B cell (primary cell): Measurements from ENCODE around the gene GGT7. TPM values are rescaled to one million over a fixed set of nuclear protein-coding genes. Genes with fewer than 3 reads are reported as not detected.

ENCODE experiments used
- ATAC-seq: fragments of 200-7000 bp; cut with Tn5 transposase; one replicate; pipeline ENCODE4 v1.10.0; 2021; ENCODE audit warnings: low read depth, mild to moderate bottlenecking, moderate number of reproducible peaks, moderate library complexity
- CTCF ChIA-PET: fragments of 350-600 bp; sonication (Branson Sonifier 250); formaldehyde crosslinking; loops from one replicate; lab custom pipeline; 2021; ENCODE audit warnings: antibody characterized with exemption, inconsistent platforms; lab: Charles Lee
- POLR2A ChIA-PET: fragments of 350-600 bp; sonication (Branson Sonifier 250); formaldehyde crosslinking; loops from one replicate; lab custom pipeline; 2021; ENCODE audit warnings: antibody characterized with exemption; lab: Charles Lee
- DNase-seq: peaks from one replicate; pipeline ENCODE4 v3.0.0; 2013
- H2AFZ ChIP-seq: 2 replicates; pipeline ENCODE4 v1.6.1; 2012; ENCODE audit warnings: mild to moderate bottlenecking, low read depth, low read length; ENCODE audit not compliant: insufficient read depth, poor library complexity, severe bottlenecking
- H3K27ac ChIP-seq, 2 donors: 1 replicate in 1 of 2; 2 replicates in 1 of 2; pipeline ENCODE4 v1.5.1; 2012 to 2013; ENCODE audit warnings: low read length in 2 of 2, mild to moderate bottlenecking in 2 of 2, moderate library complexity in 1 of 2
- H3K27me3 ChIP-seq, 4 experiments: fragments of 200-600 bp in 1 of 4; sonication (generic) in 1 of 4; replicated peaks in 1 of 4; 1 replicate in 2 of 4; 2 replicates in 2 of 4; pipeline versions ENCODE4 v1.6.1 to v1.7.0; 2013 to 2016; ENCODE audit warnings: low read length in 3 of 4, mild to moderate bottlenecking in 2 of 4, mixed read lengths in 1 of 4, moderate library complexity in 1 of 4; ENCODE audit not compliant: insufficient read depth in 4 of 4, control insufficient read depth in 3 of 4; ENCODE audit errors: control extremely low read depth in 1 of 4
- H3K36me3 ChIP-seq, 2 experiments: replicated peaks in 1 of 2; 1 replicate in 1 of 2; 2 replicates in 1 of 2; pipeline versions ENCODE4 v1.6.1 to v1.7.1; 2013; ENCODE audit warnings: low read length in 1 of 2; ENCODE audit not compliant: insufficient read depth in 2 of 2, control insufficient read depth in 1 of 2; ENCODE audit errors: control extremely low read depth in 1 of 2, extremely low read depth in 1 of 2
- H3K4me1 ChIP-seq, 2 donors: fragments of 200-600 bp in 1 of 2; sonication (generic) in 1 of 2; 1 replicate in 1 of 2; 2 replicates in 1 of 2; pipeline versions ENCODE4 v1.5.1 to v1.6.1; 2013 to 2017; ENCODE audit warnings: low read length in 2 of 2; ENCODE audit not compliant: control insufficient read depth in 2 of 2, insufficient read depth in 2 of 2
- H3K4me2 ChIP-seq: replicated peaks from 2 replicates; pipeline ENCODE3; 2012; ENCODE audit warnings: mild to moderate bottlenecking, low read depth, low read length; ENCODE audit not compliant: poor library complexity, severe bottlenecking
- H3K4me3 ChIP-seq, 5 experiments: fragments of 200-600 bp in 1 of 5; sonication (generic) in 1 of 5; 1 replicate in 3 of 5; 2 replicates in 2 of 5; pipeline versions ENCODE4 v1.5.1 to v1.7.0; 2011 to 2016; ENCODE audit warnings: low read length in 4 of 5, mild to moderate bottlenecking in 4 of 5, low read depth in 2 of 5, control low read depth in 1 of 5, moderate library complexity in 1 of 5; ENCODE audit not compliant: insufficient read depth in 1 of 5; ENCODE audit errors: control extremely low read depth in 1 of 5, extremely low read depth in 1 of 5
- H3K79me2 ChIP-seq: fragments of 200-600 bp; sonication (generic); one replicate; pipeline ENCODE4 v1.6.0; 2016; ENCODE audit warnings: low read length; ENCODE audit not compliant: control insufficient read depth, insufficient read depth
- H3K9ac ChIP-seq: fragments of 200-600 bp; sonication (generic); 2 replicates; pipeline ENCODE4 v1.6.1; 2017; ENCODE audit warnings: mild to moderate bottlenecking, low read length, moderate library complexity
- H3K9me3 ChIP-seq, 3 donors: one replicate each; pipeline versions ENCODE4 v1.6.1 to v1.7.1; 2013; ENCODE audit warnings: low read length in 2 of 3; ENCODE audit not compliant: control insufficient read depth in 2 of 3, insufficient read depth in 1 of 3; ENCODE audit errors: control extremely low read depth in 1 of 3
- H4K20me1 ChIP-seq: 2 replicates; pipeline ENCODE4 v1.6.0; 2012; ENCODE audit warnings: mild to moderate bottlenecking, low read length; ENCODE audit not compliant: insufficient read depth, control insufficient read depth, poor library complexity, severe bottlenecking
- H3K27ac Mint-ChIP-seq: one replicate; pipeline ENCODE4 v1.8.0; 2021; ENCODE audit warnings: mixed read lengths
- H3K27me3 Mint-ChIP-seq: one replicate; pipeline ENCODE4 v1.8.0; 2021; ENCODE audit warnings: mixed read lengths
- H3K4me1 Mint-ChIP-seq: one replicate; pipeline ENCODE4 v1.8.0; 2021; ENCODE audit warnings: mixed read lengths
- H3K4me3 Mint-ChIP-seq: one replicate; pipeline ENCODE4 v1.8.0; 2021; ENCODE audit warnings: mixed read lengths
- H3K9me3 Mint-ChIP-seq: one replicate; pipeline ENCODE4 v1.8.0; 2022; ENCODE audit warnings: mixed read lengths; ENCODE audit not compliant: insufficient read depth
- CTCF ChIP-seq: fragments of 200-600 bp; IDR thresholded peaks from one replicate; pipeline ENCODE4 v1.8.0; 2022; ENCODE audit warnings: antibody characterized with exemption, mild to moderate bottlenecking
- EZH2 ChIP-seq: IDR thresholded peaks from 2 replicates; pipeline ENCODE4 v1.6.1; 2012; ENCODE audit warnings: borderline replicate concordance, low read depth, mild to moderate bottlenecking, moderate library complexity, low read length; ENCODE audit not compliant: insufficient read depth, poor library complexity, severe bottlenecking
- WGBS: methylation state at CpG from one replicate; pipeline ENCODE4 v1.1.5; 2013; ENCODE audit warnings: missing lambda C conversion rate; ENCODE audit not compliant: insufficient coverage; 5-methylcytosine and 5-hydroxymethylcytosine counted together
- intact Hi-C: fragments of 100-400 bp; cut with micrococcal nuclease; formaldehyde crosslinking; loops from one replicate; pipeline ENCODE4 v1.10.0; 2022
- polyA plus RNA-seq: library from polyadenylated mRNA; depleted of rRNA; stranded (reverse); fragments of >200 nt; gene quantifications from 2 replicates; pipeline ENCODE4 v1.2.3, GENCODE V29; 2012
- total RNA-seq, 2 donors: library from RNA; stranded (reverse); fragments of 120-200 nt in 1 of 2; gene quantifications; 1 replicate in 1 of 2; 2 replicates in 1 of 2; pipeline versions ENCODE4 v1.2.3 to v1.2.4, GENCODE V29; 2013 to 2022

GGT7 gene
- total and polyA plus RNA-seq, 2 donors (not counting 1 experiment from before 2014, with no cell fraction given): 28.6 to 31.9 TPM

GRCh38 chr20:34888468-34888867 lies 15.8 kb upstream of the GGT7 start:
- H3K4me2 ChIP-seq: no peak overlapping the region
- no peak for DNase-seq
- Mint-ChIP-seq H3K4me3 (no peak overlapping the region), H3K27me3 (peaks cover 4% of the 10 kb centered on the region), H3K27ac (no peak overlapping the region), H3K9me3 (no peaks in the 10 kb centered on the region), H3K4me1 (peaks cover 4% of the 10 kb centered on the region)
- ChIA-PET CTCF (no interaction called here), POLR2A (no interaction called here)
- no peaks in the 10 kb centered on the region for H3K36me3 ChIP-seq
- no peak overlapping the region for H3K4me3 ChIP-seq
- H2AFZ ChIP-seq: no peak overlapping the region
- no peaks in the 10 kb centered on the region for H3K9me3 ChIP-seq
- no peak for ATAC-seq
- 63% methylated on average over 1 of the region's 1 CpG for WGBS
- no peak for TF ChIP-seq EZH2
- no peak for TF ChIP-seq CTCF
- H3K4me1 ChIP-seq: no peaks in the 10 kb centered on the region
- no peak overlapping the region for H3K27ac ChIP-seq
- intact Hi-C loops: no loop called here
- H3K79me2 ChIP-seq: no peaks in the 10 kb centered on the region
- no peaks in the 10 kb centered on the region for H3K27me3 ChIP-seq
- no peaks in the 10 kb centered on the region for H4K20me1 ChIP-seq
- no peak overlapping the region for H3K9ac ChIP-seq

DNA sequence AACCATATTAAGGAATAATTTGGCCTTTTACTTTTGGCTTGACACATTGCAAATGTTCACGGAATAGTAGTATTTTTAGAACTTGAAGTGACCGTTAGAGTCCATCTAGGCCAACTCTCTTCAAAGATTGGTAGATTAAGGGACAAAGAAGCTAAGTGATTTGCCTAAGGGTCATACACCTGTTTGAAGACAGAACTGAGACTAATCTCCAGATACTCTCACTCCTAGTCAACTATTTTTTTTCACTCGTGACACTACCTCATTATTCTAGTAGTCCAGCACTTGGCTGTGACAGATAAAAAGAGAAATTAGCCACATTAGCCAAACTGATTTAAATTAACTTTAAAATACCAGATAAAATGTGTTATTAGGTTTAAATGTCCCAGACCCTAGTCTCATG lies 14.4 kb upstream of the GGT7 start:
- Histone ChIP-seq H4K20me1 (no peaks in the 10 kb centered on the region), H3K4me2 (no peak overlapping the region), H3K4me1 (no peaks in the 10 kb centered on the region), H3K36me3 (no peaks in the 10 kb centered on the region), H3K27ac (no peak overlapping the region), H3K4me3 (no peak overlapping the region), H3K27me3 (no peaks in the 10 kb centered on the region), H3K79me2 (no peaks in the 10 kb centered on the region), H2AFZ (no peak overlapping the region), H3K9ac (no peak overlapping the region), H3K9me3 (no peaks in the 10 kb centered on the region)
- ATAC-seq (no peak), DNase-seq (no peak)
- POLR2A ChIA-PET: no interaction called here
- no CpG with 5 or more reads among the region's 3 CpGs for WGBS
- no peak for TF ChIP-seq EZH2
- no peak for TF ChIP-seq CTCF
- Mint-ChIP-seq H3K9me3 (no peaks in the 10 kb centered on the region), H3K27ac (no peak overlapping the region), H3K27me3 (peaks cover 4% of the 10 kb centered on the region), H3K4me1 (peaks cover 3% of the 10 kb centered on the region), H3K4me3 (no peak overlapping the region)
- intact Hi-C loops: no loop called here
- CTCF ChIA-PET: no interaction called here
